ENCODE measurements around the gene YARS1. TPM values are rescaled to one million over a fixed set of nuclear protein-coding genes. Genes with fewer than 3 reads are reported as not detected.

The YARS1 gene
- total RNA-seq, 4 donors from 2014 or later, result 37.8 to 59.4 (median 55.9) TPM

GRCh38 chr1:32748348-32748747 is 68.8 kb downstream of the YARS1 start:
- H3K27me3 ChIP-seq, result no peaks in the 10 kb centered on the region
- intact Hi-C loops (cut with DNase I; ENCODE audit: low total_unique reads) (no loop called here), in situ Hi-C loops (cut with MboI; ENCODE audit: low sequenced_read_pairs in 4 of 4) (no loop called here)
- DNase-seq, result no peak
- peaks cover 2 to 4% of the 10 kb centered on the region in 2 donors for H3K4me1 ChIP-seq
- ATAC-seq, result no peak
- H3K27ac ChIP-seq, result no peak overlapping the region
- TF ChIP-seq POLR2A (IDR thresholded peaks at IDR 0.05) (no peak), CTCF (IDR thresholded peaks at IDR 0.05 in 4 of 5, conservative IDR thresholded peaks at IDR 0.05 in 1 of 5) (no peak)
- no peaks in the 10 kb centered on the region for H3K9me3 ChIP-seq
- no peak overlapping the region for H3K4me3 ChIP-seq
- no peaks in the 10 kb centered on the region for H3K36me3 ChIP-seq

GRCh38 chr1:32746130-32746529 is 71.0 kb downstream of the YARS1 start:
- Histone ChIP-seq H3K27me3 (no peaks in the 10 kb centered on the region), H3K4me3 (no peak overlapping the region), H3K27ac (no peak overlapping the region), H3K4me1 (peaks cover 2 to 12% of the 10 kb centered on the region in 2 donors), H3K36me3 (no peaks in the 10 kb centered on the region), H3K9me3 (no peaks in the 10 kb centered on the region)
- no peak for ATAC-seq
- no peak for TF ChIP-seq POLR2A (IDR thresholded peaks at IDR 0.05)
- no peak for DNase-seq
- intact Hi-C loops (cut with DNase I; ENCODE audit: low total_unique reads), result no loop called here
- in situ Hi-C loops (cut with MboI; ENCODE audit: low sequenced_read_pairs in 4 of 4), result no loop called here

- H3K27me3 ChIP-seq, result no peaks in the 10 kb centered on the region
- in situ Hi-C loops (cut with MboI; ENCODE audit: low sequenced_read_pairs in 4 of 4), result no loop called here
Measured at GRCh38 chr1:32744071-32744425, 73.1 kb downstream of the YARS1 start.

GRCh38 chr1:32743380-32744070 is 73.6 kb downstream of the YARS1 start:
- intact Hi-C loops (cut with DNase I; ENCODE audit: low total_unique reads) (no loop called here), in situ Hi-C loops (cut with MboI; ENCODE audit: low sequenced_read_pairs in 4 of 4) (no loop called here)
- no peak for ATAC-seq
- H3K36me3 ChIP-seq, result no peaks in the 10 kb centered on the region
- peak overlapping the region in 3 of 4 donors; percentile 73 to 82 (median 81) for H3K27ac ChIP-seq
- no peak for DNase-seq
- H3K4me1 ChIP-seq, result peaks cover 6 to 16% of the 10 kb centered on the region in 2 donors
- TF ChIP-seq POLR2A (IDR thresholded peaks at IDR 0.05) (no peak), CTCF (IDR thresholded peaks at IDR 0.05 in 4 of 5, conservative IDR thresholded peaks at IDR 0.05 in 1 of 5) (no peak)
- no peak overlapping the region for H3K4me3 ChIP-seq
- no peaks in the 10 kb centered on the region for H3K9me3 ChIP-seq
- no peaks in the 10 kb centered on the region for H3K27me3 ChIP-seq

More at GRCh38 chr1:32744071-32744425, 73.1 kb downstream of the YARS1 start:
- TF ChIP-seq CTCF (IDR thresholded peaks at IDR 0.05 in 4 of 5, conservative IDR thresholded peaks at IDR 0.05 in 1 of 5) (no peak), POLR2A (IDR thresholded peaks at IDR 0.05) (no peak)
- Histone ChIP-seq H3K36me3 (no peaks in the 10 kb centered on the region), H3K27ac (peak overlapping the region in 1 of 4 donors; percentile 81), H3K9me3 (no peaks in the 10 kb centered on the region), H3K4me1 (peaks cover 6 to 16% of the 10 kb centered on the region in 2 donors), H3K4me3 (no peak overlapping the region)
- intact Hi-C loops (cut with DNase I; ENCODE audit: low total_unique reads), result no loop called here
- ATAC-seq (no peak), DNase-seq (no peak)

GRCh38 chr1:32742956-32743355 is 74.2 kb downstream of the YARS1 start:
- no peaks in the 10 kb centered on the region for H3K9me3 ChIP-seq
- H3K27me3 ChIP-seq, result no peaks in the 10 kb centered on the region
- peak overlapping the region in 3 of 4 donors; percentile 73 to 82 (median 81) for H3K27ac ChIP-seq
- in situ Hi-C loops (cut with MboI; ENCODE audit: low sequenced_read_pairs in 4 of 4), result no loop called here
- TF ChIP-seq POLR2A (IDR thresholded peaks at IDR 0.05), result no peak
- TF ChIP-seq CTCF (IDR thresholded peaks at IDR 0.05 in 4 of 5, conservative IDR thresholded peaks at IDR 0.05 in 1 of 5), result no peak
- ATAC-seq, result no peak
- intact Hi-C loops (cut with DNase I; ENCODE audit: low total_unique reads), result no loop called here
- DNase-seq, result no peak
- H3K4me1 ChIP-seq, result peaks cover 6 to 16% of the 10 kb centered on the region in 2 donors
- no peaks in the 10 kb centered on the region for H3K36me3 ChIP-seq
- H3K4me3 ChIP-seq, result peak overlapping the region in 2 of 4 donors; percentile 62 to 65
